Activated CD8-positive, alpha-beta memory T cell treated with anti-CD3 and anti-CD28 coated beads for 24 hours (primary cell): Measurements from ENCODE around the gene ANGEL2.
"Not testable (repeated sequence)": the region's sequence is repeated elsewhere in the genome, so short reads cannot be mapped to it uniquely, and the experiment has no call there.

Experiments
- DNase-seq: peaks from one replicate; pipeline ENCODE4 v3.0.0-alpha.2; 2020

ANGEL2 gene

DNA sequence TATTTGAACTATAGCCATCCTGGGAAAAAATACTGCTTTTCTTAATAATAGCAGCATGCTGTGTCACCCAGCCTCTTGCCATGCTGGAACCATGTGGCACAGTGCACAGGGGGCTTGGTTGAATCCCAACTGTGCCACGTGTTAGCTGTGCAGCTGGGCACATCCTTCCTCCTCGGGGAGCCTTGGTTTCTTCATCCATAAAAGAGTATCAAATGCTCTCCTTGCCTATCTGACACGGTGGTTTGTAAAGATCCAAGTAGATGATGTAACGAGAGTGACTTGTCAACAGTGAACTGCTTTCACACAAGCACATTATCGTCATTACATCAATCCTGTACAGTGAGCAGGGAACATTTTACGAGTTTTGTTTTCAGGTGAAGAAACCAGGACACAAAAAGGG is 41.0 kb downstream of the ANGEL2 start:
- DNase-seq = no peak

DNA sequence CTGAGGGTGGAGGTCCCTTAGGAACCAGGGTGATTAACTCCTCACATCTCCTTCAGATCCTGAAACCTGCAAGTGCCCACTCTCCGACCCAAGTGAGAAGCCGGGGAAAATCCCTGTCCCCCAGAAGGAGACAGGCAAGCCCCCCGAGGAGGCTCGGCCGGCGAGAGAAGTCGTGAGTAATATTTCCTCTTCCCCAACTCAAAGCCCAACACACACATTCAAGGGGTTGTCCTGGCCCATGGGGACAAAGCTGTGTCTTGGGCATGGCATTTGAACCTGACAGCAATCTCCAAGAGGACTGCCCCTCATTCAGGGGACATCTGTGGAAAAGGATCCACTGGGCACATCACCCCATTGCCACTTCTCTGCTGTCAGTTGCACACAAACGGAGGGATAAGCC is 41.8 kb downstream of the ANGEL2 start:
- DNase-seq = no peak

DNA sequence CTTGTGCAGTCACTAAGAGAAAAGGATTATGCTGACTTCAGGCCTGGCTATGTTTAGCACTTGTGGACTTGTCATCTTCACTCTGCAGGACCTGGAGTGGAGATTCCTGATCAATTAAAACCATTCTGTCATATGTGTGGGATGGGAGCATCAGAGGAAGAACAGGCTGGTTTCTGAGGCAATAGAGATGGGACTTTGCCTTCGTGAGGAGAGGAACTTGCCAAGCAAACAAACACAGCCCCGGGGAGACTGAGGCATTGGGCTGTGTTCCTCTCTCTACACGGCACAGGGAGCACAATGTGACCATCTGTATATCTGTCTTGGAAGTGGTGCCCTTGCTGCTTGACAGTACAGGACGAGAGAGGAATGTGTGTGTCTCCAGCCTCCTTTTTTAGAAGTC is 42.2 kb downstream of the ANGEL2 start:
- DNase-seq = no peak

DNA sequence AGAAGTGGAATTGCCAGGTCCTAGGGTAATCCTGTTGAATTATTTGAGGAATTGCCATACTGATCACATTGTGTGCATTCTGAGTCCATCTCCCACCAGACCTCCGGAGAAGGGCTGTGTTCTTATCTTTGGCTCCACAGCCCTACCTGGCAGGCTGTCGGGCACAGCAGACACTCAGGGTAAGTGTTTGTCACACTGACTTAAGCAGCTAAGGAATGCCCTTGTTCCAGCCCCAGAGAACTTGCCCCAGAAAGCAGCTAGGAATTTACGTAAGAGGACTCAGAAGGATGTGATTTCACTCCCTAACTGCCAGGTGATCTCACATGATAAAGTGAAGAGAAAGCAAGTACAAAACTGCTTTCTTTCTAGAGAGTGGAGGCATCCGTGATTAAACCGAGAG is 44.4 kb downstream of the ANGEL2 start:
- DNase-seq = no peak

DNA sequence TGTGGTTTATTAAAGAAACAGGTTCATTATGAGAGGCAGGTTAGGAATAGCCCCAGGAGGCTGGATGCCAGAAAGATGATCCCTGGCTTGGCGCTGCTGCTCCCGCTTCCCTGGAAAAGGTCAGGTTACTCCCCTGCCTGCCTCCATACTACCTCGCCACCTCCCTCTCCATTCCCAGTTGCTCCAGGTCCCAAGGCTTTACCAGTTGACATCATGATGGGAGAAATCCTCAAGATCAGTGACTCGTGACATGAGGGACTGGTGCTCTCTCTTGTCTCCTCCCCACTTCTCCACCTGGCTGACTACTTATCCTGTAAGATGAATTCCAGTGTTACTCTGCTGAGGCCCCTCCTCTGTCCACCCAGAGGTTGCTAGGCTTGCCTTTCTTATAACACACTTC is 45.6 kb downstream of the ANGEL2 start:
- no peak for DNase-seq

DNA sequence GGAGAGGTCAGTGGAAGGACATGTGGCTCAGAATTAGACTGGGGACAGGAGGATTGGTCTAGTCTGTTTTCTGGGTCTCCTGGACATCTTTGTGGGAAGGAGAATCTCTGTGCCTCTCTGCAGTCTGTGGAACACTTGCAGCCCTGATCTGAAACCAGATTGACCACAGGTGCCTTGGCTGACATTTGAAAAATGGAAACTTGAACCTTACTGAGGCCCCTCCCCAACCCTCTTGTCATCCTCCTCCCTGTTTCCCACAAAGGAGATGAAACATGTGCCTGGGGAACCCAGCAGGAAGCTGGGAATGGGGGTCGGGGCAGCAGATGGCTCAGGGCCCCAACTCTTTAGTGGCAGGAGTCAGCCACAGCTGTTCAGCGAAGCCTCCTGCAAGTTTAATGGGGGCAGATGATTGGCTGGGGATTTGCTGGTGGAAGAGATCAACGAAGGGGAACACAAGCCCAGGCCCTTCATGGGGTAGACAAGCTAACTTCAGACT is 47.3 kb downstream of the ANGEL2 start:
- no peak for DNase-seq

DNA sequence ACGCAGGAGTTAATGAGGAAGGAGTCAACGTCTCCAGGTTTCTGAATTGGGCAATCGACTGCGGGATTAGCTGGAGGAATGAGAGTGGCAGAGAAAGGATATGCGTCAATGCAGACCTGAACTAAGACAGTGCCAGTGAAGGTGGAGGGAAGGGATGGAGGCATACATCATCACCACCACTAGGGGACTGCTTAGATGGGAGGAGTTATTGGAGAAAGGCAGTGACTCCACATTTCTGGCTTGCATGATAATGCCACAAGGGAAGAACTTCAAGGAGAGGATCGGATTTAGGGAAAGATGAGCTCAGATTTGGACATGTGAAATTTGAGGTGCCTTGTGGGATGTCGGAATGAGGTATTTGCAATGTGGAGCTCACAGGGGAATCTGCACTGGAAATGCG is 47.9 kb downstream of the ANGEL2 start:
- no peak for DNase-seq

DNA sequence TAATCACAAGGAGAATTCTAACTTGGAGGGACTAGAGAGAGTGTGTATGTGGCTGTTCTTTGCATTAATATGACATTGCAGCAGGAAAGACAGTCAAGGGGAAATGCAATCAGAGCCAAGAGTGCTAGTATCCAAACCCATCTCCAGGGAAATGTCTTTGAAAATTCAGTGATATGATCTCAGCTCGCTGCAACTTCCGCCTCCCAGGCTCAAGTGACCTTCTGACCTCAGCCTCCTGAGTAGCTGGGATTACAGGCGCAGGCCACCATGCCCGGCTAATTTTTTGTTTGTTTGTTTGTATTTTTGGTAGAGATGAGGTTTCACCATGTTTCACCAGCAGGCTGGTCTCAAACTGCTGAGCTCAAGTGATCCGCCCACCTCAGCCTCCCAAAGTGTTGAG is 49.1 kb downstream of the ANGEL2 start:
- DNase-seq = no peak

DNA sequence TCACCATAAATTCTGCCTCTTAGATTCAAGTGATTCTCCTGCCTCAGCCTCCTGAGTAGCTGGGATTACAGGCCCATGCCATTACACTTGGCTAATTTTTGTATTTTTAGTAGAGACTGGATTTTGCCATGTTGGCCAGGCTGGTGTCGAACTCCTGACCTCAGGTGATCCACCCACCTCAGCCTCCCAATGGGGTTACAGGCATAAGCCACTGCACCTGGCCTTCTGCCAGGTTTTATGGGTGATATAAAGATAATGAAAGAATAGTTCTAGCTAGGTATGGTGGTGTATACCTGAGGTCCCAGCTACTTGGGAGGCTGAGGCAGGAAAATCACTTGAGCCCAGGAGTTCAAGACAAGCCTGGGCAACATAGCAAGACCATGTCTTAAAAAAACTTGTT is 50.7 kb downstream of the ANGEL2 start:
- DNase-seq = not testable (repeated sequence)

DNA sequence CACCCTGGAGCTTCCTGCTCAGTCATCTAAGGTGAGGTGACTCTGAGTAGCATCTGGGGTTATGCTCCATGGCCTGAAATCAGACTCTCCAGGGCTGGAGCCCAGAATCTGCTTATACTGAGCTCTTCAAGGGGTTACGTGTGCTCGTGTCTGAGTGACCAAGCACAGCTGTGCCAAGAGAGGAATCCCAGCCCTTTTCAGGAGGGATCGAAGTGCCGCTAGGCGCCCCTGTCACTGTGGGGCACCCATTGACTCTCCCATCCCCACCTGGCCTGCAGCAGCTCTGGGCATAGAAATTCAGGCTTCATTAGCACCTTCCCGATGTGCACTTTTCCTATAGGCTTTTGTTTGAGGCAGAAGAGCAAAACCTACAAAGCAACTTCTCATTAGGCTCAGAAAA is 51.6 kb downstream of the ANGEL2 start:
- DNase-seq = no peak

DNA sequence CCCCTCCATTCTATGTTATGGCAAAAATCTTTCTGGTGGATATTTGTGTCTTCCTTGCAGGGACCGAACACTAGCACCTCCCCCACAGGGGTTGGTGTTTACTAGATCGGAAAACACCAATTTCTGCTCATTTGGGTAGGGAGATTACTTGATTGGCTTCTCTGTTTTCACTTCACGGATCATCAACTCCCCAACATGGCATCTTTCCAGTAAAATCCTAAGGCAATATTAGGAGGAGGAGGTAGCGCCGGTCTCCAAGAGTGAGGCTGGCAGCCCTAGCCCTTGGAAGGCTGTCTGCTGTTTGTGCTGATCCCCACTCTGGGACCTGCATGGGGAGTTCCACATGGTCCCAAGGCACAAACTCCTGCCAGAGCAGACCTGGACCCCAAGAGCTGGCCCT is 53.2 kb downstream of the ANGEL2 start:
- no peak for DNase-seq

DNA sequence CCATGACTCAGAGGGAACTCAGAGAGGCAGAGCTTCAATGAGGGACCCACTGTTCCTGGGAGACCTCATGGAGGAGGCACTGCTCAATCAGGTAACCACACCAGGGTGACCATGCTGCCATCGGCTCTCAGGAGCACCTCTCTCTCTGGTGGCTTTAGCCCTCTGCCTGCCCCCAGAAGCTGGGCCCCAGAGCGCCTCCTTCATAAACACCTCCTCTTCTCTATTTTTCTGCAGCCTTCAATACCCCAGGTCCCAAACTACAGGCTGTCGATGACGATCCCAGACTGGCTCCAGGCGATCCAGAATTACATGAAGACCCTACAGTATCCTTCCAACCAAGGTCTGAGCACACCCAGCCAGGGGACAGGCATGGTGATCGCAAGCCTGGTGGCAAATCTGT is 54.7 kb downstream of the ANGEL2 start:
- DNase-seq = no peak

DNA sequence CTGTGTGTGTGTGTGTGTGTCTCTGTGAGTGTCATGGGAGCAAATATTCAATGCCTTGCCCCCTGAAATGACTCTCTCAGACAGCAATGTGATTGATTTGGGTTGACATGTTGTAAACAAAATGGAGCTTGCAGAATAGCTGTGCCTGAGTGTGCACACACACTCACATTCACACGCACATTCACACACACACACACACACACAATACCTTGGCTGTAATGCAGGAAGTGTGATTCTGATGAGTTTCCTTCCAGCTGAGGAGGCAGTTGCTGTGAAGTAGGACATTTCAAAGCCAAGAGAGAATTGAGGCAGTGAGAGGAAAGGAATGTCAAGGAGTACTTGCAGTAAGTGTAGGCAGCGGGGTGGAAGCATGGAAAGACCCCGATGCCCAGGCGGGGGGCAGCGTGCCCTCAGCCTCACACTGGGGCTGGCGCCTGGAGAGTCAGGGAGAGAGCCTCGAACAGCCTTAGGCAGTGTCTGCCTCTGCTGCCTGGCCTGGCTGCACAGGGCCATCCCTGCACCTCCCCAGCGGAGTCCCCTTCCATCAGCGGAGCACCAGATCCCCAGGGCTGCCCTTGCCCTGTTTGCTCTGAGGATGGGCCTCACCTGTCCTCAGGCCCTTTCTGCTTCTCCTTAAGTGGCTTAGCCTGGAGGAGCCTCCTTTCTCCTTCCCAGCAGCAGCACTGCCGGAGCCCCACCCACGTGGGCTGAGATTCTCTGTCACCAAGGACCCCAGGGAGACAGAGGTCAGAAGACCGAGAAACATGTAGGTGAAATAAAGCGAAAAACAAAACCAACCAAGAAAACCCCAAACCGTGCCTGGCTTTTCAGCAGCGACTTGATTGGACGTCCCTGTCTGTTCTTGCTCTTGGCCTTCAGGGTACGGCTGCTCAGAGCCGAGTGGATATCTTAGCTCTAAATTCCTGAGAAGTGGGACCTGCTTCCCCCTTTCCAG is 56.1 kb downstream of the ANGEL2 start:
- no peak for DNase-seq

DNA sequence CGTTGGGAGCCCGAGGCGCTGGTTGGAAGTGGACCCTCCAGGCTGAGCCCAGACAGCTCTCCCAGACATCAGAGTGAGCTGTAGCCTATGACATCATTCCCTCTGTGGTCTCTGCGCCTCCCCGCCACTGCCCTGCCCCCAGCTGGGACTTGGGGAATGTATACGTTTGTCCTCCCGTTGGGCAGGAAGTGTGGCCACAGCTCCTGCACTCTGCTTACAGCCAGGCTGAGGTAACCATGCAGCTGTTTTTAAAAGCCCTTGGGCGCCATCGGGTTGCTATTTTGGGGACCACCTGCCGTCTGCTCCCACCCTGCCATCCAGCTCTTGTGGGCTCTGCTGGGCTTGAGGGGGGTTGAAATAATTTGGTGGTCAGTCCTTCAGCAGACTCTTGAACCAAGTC is 57.5 kb downstream of the ANGEL2 start:
- no peak for DNase-seq

DNA sequence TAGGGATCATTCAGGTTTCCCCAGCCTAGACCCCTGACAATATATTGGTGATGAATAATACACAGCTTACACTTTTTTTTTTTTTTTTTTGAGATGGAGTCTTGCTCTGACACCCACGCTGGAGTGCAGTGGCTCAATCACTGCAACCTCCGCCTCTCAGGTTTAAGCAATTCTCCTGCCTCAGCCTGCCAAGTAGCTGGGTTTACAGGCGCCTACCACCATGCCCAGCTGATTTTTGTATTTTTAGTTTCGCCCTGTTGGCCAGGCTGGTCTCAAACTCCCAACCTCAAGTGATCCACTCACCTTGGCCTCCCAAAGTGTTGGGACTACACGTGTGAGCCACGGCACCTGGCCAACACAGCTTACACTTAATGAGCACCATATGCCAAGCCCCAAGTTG is 58.1 kb downstream of the ANGEL2 start:
- DNase-seq = no peak

DNA sequence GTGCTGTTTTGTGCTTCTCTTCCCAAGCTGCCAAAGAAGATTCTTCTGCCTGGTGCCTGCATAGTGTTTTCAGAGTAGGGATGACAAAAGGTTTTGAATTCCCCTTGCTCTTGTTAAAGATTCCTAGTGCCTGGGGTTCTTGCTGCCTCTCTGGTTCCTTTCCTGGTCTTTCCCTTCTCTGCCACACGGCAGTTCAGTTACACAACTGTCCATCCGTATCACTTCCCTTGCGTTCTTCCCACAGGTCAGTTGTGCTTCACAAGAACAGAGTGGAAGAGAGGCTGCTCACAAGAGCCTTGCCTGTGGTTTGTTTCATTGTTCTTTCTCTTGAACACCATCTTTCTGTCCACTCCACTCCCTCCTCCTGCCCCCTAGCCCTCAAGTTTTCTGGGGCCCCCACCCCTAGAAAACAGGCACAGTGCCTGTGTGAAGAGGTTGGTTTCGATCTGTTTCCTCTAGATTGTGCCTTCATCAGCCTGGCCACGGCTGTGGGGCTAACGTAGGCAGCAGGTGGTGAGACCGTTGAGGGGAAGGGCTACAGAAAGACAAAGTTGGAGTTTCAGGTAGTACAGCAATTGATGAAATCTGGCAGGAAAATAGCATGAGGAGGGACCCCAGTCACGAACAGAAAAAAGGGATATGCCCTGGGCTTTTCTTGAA is 59.6 kb downstream of the ANGEL2 start:
- DNase-seq = no peak

DNA sequence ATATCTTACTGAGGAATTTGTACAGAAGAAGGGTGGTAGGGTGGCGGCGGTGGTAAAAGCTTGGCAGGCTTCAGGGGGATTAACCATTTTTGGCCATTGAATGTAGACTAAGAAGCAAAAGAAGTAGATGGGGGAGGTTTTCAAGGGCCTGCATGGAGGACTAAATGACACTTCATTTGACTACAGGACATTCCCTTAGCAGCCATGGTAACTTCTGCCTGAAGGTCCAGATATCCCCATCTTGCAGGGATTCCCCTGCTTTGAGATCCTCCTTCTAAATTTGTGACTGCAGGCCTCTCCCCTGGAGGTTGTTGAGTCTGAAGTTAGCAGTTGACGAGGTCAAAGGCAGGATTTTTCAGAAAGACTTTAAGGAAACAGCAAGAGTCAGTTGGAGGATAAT is 60.6 kb downstream of the ANGEL2 start:
- DNase-seq = no peak

DNA sequence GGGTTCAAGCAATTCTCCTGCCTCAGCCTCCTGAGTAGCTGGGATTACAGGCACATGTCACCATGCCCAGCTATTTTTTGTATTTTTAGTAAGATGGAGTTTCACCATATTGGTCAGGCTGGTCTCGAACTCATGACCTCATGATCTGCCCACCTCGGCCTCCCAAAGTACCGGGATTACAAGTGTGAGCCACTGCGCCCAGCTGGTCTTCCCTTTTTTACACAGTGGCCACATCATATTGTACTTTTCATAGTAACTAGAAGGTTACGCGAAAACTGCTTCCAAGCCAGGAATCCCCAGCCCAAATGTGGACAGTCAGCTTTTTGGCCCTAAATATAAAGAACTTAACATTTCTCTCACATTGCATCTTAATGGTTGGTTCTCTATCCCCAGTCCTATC is 61.2 kb downstream of the ANGEL2 start:
- DNase-seq = no peak

DNA sequence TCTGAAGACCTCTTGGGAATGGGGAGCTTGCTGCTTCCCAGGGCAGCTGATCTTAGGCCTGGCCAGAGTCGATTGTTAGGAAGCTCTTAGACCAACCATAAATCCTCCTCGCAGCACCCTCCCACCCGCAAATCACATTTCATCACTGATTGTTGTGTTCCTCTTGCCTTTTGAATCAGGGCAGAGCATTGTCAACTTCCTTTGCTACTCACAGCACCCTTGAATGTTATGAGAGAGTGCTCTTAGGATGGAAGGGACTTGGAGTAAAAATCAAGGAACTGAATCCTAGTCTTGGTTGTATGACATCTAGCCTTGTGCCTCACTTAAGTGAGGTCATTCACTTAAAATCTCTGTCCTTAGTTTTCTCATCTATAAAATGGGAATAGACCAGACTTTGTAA is 62.3 kb downstream of the ANGEL2 start:
- no peak for DNase-seq

DNA sequence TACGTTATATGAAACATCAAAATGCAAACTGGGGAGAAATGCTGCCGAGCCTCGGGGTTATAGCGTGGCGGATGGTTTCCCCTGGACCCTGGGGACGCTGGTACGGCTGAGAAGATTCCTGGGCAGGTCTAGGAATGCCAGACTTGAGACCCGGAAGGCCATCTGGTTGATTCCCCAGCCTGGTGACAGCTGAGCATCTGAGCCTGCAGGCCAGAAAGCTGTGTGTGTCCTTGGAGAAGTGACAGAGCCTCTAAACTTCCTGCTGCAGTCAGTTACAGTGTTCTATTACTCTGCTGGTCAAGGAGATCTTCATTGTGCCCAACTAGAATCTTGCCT is 63.1 kb downstream of the ANGEL2 start:
- DNase-seq = no peak

DNA sequence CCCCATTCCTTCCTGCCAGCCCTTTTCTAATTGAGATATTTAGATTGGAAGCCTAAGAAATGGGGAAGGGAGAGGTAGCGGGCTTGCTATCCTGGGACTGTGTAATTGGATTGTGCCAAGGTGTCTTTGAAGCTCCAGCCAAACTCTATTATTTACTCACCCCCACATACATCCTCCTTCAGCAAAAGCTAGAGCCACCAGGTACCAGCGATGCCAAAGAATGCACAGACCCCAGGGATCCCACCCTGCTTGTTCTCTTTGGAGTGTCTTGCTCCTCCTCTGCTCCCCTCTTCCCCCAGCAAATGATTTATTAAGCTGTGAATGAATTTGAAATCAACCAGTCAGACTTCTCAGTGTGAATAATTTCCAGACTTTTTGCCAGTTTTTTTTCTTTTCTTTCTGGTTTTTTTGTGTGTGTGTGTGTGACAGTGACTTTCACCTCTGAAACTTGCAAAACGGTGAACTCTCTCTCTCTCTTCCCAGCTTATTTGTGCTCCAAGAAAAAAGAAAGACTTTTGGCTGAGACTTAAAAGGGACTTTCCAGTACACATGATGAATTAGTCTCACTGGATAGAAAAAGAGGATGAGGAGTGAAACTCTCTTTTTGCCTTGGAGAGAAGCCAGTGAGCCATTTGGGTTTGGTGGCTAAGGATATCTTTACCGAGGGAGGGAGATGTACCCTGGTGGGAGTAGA is 63.6 kb downstream of the ANGEL2 start:
- no peak for DNase-seq

DNA sequence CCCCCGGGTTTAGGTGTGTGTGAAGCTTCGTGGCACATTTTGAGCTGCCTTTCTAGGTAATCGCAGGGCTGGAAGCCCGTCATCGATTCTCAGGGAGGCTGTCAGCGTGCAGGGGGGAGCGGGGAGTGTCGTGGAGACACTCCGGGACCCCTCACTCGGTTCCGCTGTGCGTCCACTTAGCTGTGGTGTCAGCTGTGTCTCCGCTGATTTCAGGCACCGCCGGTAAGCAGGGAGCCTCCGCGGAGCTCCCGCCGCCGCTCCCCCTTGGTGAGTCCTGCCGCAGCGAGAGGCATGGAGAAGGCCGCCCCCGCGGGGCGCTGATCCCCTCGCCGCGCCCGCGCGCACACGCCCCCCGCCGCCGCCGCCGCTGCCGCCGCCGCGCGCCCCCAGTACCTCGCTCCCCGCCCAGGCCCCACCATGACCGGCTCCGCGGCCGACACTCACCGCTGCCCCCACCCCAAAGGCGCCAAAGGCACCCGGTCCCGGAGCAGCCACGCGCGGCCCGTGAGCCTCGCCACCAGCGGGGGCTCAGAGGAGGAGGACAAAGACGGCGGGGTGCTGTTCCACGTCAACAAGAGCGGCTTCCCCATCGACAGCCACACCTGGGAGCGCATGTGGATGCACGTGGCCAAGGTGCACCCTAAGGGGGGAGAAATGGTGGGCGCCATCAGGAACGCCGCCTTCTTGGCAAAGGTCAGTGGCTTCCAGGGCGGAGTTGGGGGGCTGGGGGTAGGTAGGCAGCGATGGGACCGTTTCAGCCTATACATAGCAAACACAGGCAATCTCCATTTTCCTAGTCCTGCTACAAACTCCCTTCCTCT is 64.3 kb downstream of the ANGEL2 start:
- DNase-seq = no peak
